OCI-LY1 (cell line): ENCODE data around the gene ARAP1.

Experiments used
- H2AFZ ChIP-seq: fragments of 200-600 bp; sonication (generic), shearing (Covaris generic); 2 replicates; pipeline ENCODE4 v1.6.0; 2014; ENCODE audit warnings: antibody characterized with exemption, mild to moderate bottlenecking, low read length
- H3F3A ChIP-seq: fragments of 200-600 bp; sonication (generic), shearing (Covaris generic); 2 replicates; pipeline ENCODE4 v1.6.0; 2014; ENCODE audit warnings: mild to moderate bottlenecking, antibody characterized with exemption, low read length, moderate library complexity; ENCODE audit not compliant: insufficient read depth
- H3K27ac ChIP-seq: fragments of 200-600 bp; sonication (generic); 2 replicates; pipeline ENCODE4 v1.5.1; 2014; ENCODE audit warnings: low read length, mixed run types, mild to moderate bottlenecking, low read depth; ENCODE audit not compliant: poor library complexity, severe bottlenecking
- H3K27me3 ChIP-seq: fragments of 200-600 bp; sonication (generic); 2 replicates; pipeline ENCODE4 v1.6.0; 2014; ENCODE audit warnings: antibody characterized with exemption, mild to moderate bottlenecking, low read length, moderate library complexity; ENCODE audit not compliant: insufficient read depth
- H3K36me3 ChIP-seq: fragments of 200-600 bp; sonication (generic); 2 replicates; pipeline ENCODE4 v1.6.1; 2014; ENCODE audit warnings: mild to moderate bottlenecking, antibody characterized with exemption, low read length, moderate library complexity, mixed read lengths; ENCODE audit not compliant: insufficient read depth
- H3K4me1 ChIP-seq: fragments of 200-600 bp; sonication (generic); 2 replicates; pipeline ENCODE4 v1.5.1; 2014; ENCODE audit warnings: mild to moderate bottlenecking, low read length, moderate library complexity; ENCODE audit not compliant: insufficient read depth, severe bottlenecking
- H3K4me2 ChIP-seq: fragments of 200-600 bp; sonication (generic), shearing (Covaris generic); 2 replicates; pipeline ENCODE4 v1.6.1; 2014; ENCODE audit warnings: low read length
- H3K4me3 ChIP-seq: fragments of 200-600 bp; sonication (generic); 2 replicates; pipeline ENCODE4 v1.5.1; 2014; ENCODE audit warnings: low read length, low read depth, mild to moderate bottlenecking, mixed read lengths; ENCODE audit not compliant: poor library complexity, severe bottlenecking
- H3K79me2 ChIP-seq: fragments of 200-600 bp; shearing (Covaris generic); 2 replicates; pipeline ENCODE4 v1.6.1; 2016; ENCODE audit warnings: mixed run types, low read length, mixed read lengths; ENCODE audit not compliant: insufficient read depth
- H3K9ac ChIP-seq: fragments of 200-600 bp; sonication (generic), shearing (Covaris generic); 2 replicates; pipeline ENCODE4 v1.6.1; 2014; ENCODE audit warnings: mild to moderate bottlenecking, low read length, mixed read lengths
- H3K9me2 ChIP-seq: fragments of 200-600 bp; sonication (generic), shearing (Covaris generic); 2 replicates; pipeline ENCODE4 v1.6.1; 2014; ENCODE audit warnings: low read depth, mild to moderate bottlenecking, low read length, mixed read lengths
- H3K9me3 ChIP-seq: fragments of 200-600 bp; shearing (Covaris generic); 2 replicates; pipeline ENCODE4 v1.6.1; 2014; ENCODE audit warnings: low read length, mixed read lengths
- H4K20me1 ChIP-seq: fragments of 200-600 bp; sonication (generic), shearing (Covaris generic); 2 replicates; pipeline ENCODE4 v1.6.0; 2016; ENCODE audit warnings: mild to moderate bottlenecking, low read length; ENCODE audit not compliant: insufficient read depth
- CTCF ChIP-seq: fragments of 200-600 bp; sonication (generic), shearing (Covaris generic); IDR thresholded peaks from 2 replicates; pipeline ENCODE4 v1.5.1; 2017; ENCODE audit warnings: mild to moderate bottlenecking, antibody characterized with exemption, low read length, moderate library complexity, mixed read lengths
- EZH2 ChIP-seq: fragments of 200-600 bp; sonication (generic), shearing (Covaris generic); IDR thresholded peaks from 2 replicates; pipeline ENCODE4 v1.8.0; 2017; ENCODE audit warnings: borderline replicate concordance, mixed run types, mild to moderate bottlenecking, antibody characterized with exemption, low read length, moderate library complexity, mixed read lengths

Gene ARAP1

GRCh38 chr11:72759468-72759985, 7.3 kb upstream of the ARAP1 start:
- H3K27ac ChIP-seq, result no peak overlapping the region
- H3K9ac ChIP-seq, result no peak overlapping the region
- H3K4me1 ChIP-seq, result no peaks in the 10 kb centered on the region
- no peaks in the 10 kb centered on the region for H3F3A ChIP-seq
- no peaks in the 10 kb centered on the region for H4K20me1 ChIP-seq
- TF ChIP-seq CTCF (no peak), EZH2 (no peak)
- H3K4me3 ChIP-seq, result no peak overlapping the region
- no peaks in the 10 kb centered on the region for H3K79me2 ChIP-seq
- no peak overlapping the region for H3K4me2 ChIP-seq
- H2AFZ ChIP-seq, result no peak overlapping the region
- no peaks in the 10 kb centered on the region for H3K9me2 ChIP-seq
- peaks cover 4% of the 10 kb centered on the region for H3K27me3 ChIP-seq
- no peaks in the 10 kb centered on the region for H3K9me3 ChIP-seq
- H3K36me3 ChIP-seq, result no peaks in the 10 kb centered on the region

- no peaks in the 10 kb centered on the region for H3K9me3 ChIP-seq
- no peaks in the 10 kb centered on the region for H3K79me2 ChIP-seq
- H3F3A ChIP-seq, result no peaks in the 10 kb centered on the region
- peaks cover 4% of the 10 kb centered on the region for H3K27me3 ChIP-seq
- no peak overlapping the region for H3K4me2 ChIP-seq
- no peak overlapping the region for H2AFZ ChIP-seq
- no peak overlapping the region for H3K9ac ChIP-seq
- H3K4me3 ChIP-seq, result no peak overlapping the region
- H3K9me2 ChIP-seq, result no peaks in the 10 kb centered on the region
- H3K4me1 ChIP-seq, result no peaks in the 10 kb centered on the region
- H3K36me3 ChIP-seq, result no peaks in the 10 kb centered on the region
- H3K27ac ChIP-seq, result no peak overlapping the region
- no peak for TF ChIP-seq CTCF
- no peak for TF ChIP-seq EZH2
- no peaks in the 10 kb centered on the region for H4K20me1 ChIP-seq
These were observed 6.6 kb upstream of the ARAP1 start for GRCh38 chr11:72758690-72759389.

GRCh38 chr11:72758304-72758689, 6.1 kb upstream of the ARAP1 start:
- no peak overlapping the region for H2AFZ ChIP-seq
- no peaks in the 10 kb centered on the region for H4K20me1 ChIP-seq
- TF ChIP-seq EZH2 (no peak), CTCF (no peak)
- no peaks in the 10 kb centered on the region for H3K4me1 ChIP-seq
- no peak overlapping the region for H3K4me3 ChIP-seq
- no peaks in the 10 kb centered on the region for H3K9me3 ChIP-seq
- H3F3A ChIP-seq, result no peaks in the 10 kb centered on the region
- H3K27me3 ChIP-seq, result peaks cover 4% of the 10 kb centered on the region
- H3K79me2 ChIP-seq, result no peaks in the 10 kb centered on the region
- H3K36me3 ChIP-seq, result no peaks in the 10 kb centered on the region
- no peak overlapping the region for H3K27ac ChIP-seq
- no peaks in the 10 kb centered on the region for H3K9me2 ChIP-seq
- H3K4me2 ChIP-seq, result no peak overlapping the region
- no peak overlapping the region for H3K9ac ChIP-seq
